ENCODE results near the gene CBY2. TPM values are rescaled to one million over a fixed set of nuclear protein-coding genes. Genes with fewer than 3 reads are reported as not detected.

CBY2 gene
- total RNA-seq, 1 experiment from 2014 or later = not detected

DNA sequence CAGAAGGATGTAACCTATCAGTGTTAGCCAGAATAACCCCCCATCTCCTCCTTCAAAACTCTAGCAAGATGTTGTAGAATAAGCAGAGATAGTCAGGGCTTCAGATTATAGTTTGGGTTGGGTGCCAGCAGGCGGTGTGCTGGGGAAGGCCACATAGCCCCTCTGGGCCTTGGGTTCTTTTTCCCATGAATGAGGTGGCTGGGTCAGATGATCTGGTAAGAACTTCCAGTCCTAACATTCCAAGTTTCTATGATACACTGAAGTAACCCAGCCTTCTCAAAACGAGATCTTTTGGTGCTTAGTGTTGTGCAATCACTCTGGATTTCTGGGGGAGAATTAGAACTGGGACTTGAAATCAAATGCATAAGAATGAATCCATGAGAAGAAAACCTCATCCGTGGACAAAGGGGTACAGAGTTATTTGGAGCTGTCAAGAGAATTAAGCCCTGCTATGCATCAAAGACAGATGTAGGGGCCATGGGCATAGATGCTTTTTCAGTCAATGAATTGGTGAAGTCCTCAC is 810 bp downstream of the CBY2 start (continued):
- TF ChIP-seq, protein P1, sequence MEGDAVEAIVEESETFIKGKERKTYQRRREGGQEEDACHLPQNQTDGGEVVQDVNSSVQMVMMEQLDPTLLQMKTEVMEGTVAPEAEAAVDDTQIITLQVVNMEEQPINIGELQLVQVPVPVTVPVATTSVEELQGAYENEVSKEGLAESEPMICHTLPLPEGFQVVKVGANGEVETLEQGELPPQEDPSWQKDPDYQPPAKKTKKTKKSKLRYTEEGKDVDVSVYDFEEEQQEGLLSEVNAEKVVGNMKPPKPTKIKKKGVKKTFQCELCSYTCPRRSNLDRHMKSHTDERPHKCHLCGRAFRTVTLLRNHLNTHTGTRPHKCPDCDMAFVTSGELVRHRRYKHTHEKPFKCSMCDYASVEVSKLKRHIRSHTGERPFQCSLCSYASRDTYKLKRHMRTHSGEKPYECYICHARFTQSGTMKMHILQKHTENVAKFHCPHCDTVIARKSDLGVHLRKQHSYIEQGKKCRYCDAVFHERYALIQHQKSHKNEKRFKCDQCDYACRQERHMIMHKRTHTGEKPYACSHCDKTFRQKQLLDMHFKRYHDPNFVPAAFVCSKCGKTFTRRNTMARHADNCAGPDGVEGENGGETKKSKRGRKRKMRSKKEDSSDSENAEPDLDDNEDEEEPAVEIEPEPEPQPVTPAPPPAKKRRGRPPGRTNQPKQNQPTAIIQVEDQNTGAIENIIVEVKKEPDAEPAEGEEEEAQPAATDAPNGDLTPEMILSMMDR (IDR thresholded peaks at IDR 0.05 in 2 of 3, conservative IDR thresholded peaks at IDR 0.05 in 1 of 3; ENCODE audit: borderline replicate concordance in 1 of 3, insufficient read depth in 1 of 3, low read depth in 2 of 3, low read length in 2 of 3) = no peak
- TF ChIP-seq SP1 (IDR thresholded peaks at IDR 0.05; ENCODE audit: low read depth) (no peak), POLR2AphosphoS5 (IDR thresholded peaks at IDR 0.05; ENCODE audit: low read depth, low read length) (no peak), ZNF274 (IDR thresholded peaks at IDR 0.05; ENCODE audit: low read depth, low read length) (no peak), JUND (IDR thresholded peaks at IDR 0.05) (no peak), EZH2 (IDR thresholded peaks at IDR 0.05) (no peak)

DNA sequence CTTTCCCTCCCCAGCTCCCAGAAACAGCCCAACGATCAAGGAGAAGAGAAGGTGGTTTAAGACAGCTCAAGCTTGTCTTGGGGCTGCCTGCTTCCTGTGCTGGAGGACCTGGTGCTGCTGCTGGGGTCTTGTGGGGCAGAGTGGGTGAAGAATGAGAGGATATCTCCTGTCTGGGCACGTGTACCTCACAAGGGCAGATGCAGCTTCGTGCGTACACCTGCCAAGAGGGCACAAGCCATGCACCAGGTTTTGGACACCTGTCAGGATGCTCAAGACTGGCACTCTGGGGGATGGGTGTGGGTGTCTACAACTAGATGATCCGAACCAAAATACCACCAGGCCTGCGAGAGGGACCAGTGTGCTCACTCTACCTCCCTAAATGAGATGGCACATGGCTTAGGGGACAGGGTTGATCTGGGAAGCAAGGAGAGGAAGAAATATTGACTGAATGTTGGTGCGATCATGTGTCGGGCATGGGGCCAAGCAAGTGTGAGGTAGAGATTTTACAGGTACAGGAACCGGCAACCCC is 2.2 kb downstream of the CBY2 start:
- ChIA-PET POLR2A (no interaction called here), RAD21 (ENCODE audit: low non-redundant PET in 1 of 2, low total read pairs in 2 of 2, uncharacterized antibody in 2 of 2, unreplicated experiment in 2 of 2) (no interaction called here), CTCF (no interaction called here)
- intact Hi-C loops (cut with micrococcal nuclease) = no loop called here
- no TSS peak for BruUV-seq (replicated peaks)
- Histone ChIP-seq H3K4me2 (ENCODE audit: low read length) (no peak overlapping the region), H4K20me1 (ENCODE audit: insufficient read depth) (no peaks in the 10 kb centered on the region), H3K4me1 (ENCODE audit: control insufficient read depth in 1 of 2, insufficient read depth in 2 of 2, low read length in 2 of 2) (no peaks in the 10 kb centered on the region), H3K9me2 (ENCODE audit: insufficient read depth) (no peaks in the 10 kb centered on the region), H3K36me3 (ENCODE audit: control insufficient read depth in 1 of 2, insufficient read depth in 2 of 2, low read length in 2 of 2) (no peaks in the 10 kb centered on the region; a peak in 1 of 4 replicates), H3K4me3 (replicated peaks in 1 of 2; ENCODE audit: low read depth in 1 of 2, low read length in 2 of 2) (no peak overlapping the region), H3K27me3 (ENCODE audit: insufficient read depth, low read length) (peaks cover 61% of the 10 kb centered on the region), H3K9ac (ENCODE audit: low read length) (no peak overlapping the region), H3K27ac (ENCODE audit: low read depth, low read length) (no peak overlapping the region), H3K9me3 (ENCODE audit: control insufficient read depth in 1 of 2, insufficient read depth in 1 of 2, low read depth in 1 of 2, low read length in 2 of 2) (no peaks in the 10 kb centered on the region), H3K79me2 (ENCODE audit: insufficient read depth, low read length) (no peaks in the 10 kb centered on the region), H2AFZ (ENCODE audit: low read depth, low read length, poor library complexity, severe bottlenecking) (no peak overlapping the region)
- no peak for ATAC-seq
- TF ChIP-seq EZH2phosphoT487 (IDR thresholded peaks at IDR 0.05; ENCODE audit: borderline replicate concordance) (no peak), ELF1 (IDR thresholded peaks at IDR 0.05; ENCODE audit: borderline replicate concordance, low read depth) (no peak)
- no peak for DNase-seq (ENCODE audit: low read depth, low spot score)

All from HCT116 (cell line).